Measurements from ENCODE around the gene NR4A1. TPM values are rescaled to one million over a fixed set of nuclear protein-coding genes. Genes with fewer than 3 reads are reported as not detected.
A peak's percentile ranks its signal among the peaks of the same experiment; 100 is the strongest.

Gene NR4A1
- total and polyA plus RNA-seq, 10 of the 15 experiments (the other 5 are each of a cell fraction or from before 2014, with no cell fraction given) = 0.05 to 7.9 (median 2.2) TPM; not detected in 1

DNA sequence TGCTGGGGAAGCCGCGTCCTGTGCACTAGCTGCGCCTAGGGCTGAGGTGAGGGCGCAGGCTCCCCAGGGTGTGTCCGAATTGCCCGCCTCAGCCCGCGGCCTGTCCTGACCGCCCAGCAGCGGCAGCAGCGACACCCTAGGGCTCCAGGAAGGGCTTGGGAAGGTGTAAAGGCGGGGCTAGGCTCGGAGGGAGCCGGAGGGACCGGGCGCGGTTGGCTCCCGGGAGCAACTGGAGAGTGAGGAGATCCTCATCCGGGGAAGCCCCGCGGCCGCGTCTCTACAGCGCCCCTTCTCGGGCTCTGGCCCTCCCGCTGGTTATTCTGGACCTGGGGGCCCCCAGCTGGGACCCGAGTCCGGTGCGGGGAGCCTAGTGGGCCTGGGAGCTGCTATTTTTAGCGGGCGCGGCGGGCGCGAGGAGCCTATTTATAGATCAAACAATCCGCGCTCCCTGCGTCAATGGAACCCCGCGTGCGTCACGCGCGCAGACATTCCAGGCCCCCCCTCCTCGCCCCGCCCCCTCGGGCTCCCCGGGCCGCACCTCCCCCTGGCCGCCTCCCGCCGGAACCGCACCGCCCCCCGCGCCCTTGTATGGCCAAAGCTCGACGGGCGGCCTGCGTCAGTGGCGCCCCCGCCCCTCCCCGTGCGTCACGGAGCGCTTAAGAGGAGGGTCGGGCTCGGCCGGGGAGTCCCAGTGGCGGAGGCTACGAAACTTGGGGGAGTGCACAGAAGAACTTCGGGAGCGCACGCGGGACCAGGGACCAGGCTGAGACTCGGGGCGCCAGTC, at the start of gene NR4A1 (continued):
- peak; percentile 27; the same call in 1 of the 2 replicates for TF ChIP-seq MXI1 (IDR thresholded peaks at IDR 0.05; ENCODE audit: low read depth, low read length)
- peak; percentile 49 to 85; a peak in 3 of 4 replicates for TF ChIP-seq BHLHE40 (IDR thresholded peaks at IDR 0.05; ENCODE audit: borderline replicate concordance in 1 of 2, low read depth in 2 of 2, low read length in 1 of 2)
- peak; percentile 87 to 88 for TF ChIP-seq IKZF2 (IDR thresholded peaks at IDR 0.05)
- TF ChIP-seq, protein P1, sequence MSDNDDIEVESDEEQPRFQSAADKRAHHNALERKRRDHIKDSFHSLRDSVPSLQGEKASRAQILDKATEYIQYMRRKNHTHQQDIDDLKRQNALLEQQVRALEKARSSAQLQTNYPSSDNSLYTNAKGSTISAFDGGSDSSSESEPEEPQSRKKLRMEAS (IDR thresholded peaks at IDR 0.05; ENCODE audit: low read depth, low read length) = peak; percentile 25; the same call in 1 of the 2 replicates
- TF ChIP-seq IKZF1 (conservative IDR thresholded peaks at IDR 0.05) = peak; percentile 97
- TF ChIP-seq RCOR1 (conservative IDR thresholded peaks at IDR 0.05; ENCODE audit: low read depth, low read length) = no peak
- no peak for TF ChIP-seq KDM1A (IDR thresholded peaks at IDR 0.05; ENCODE audit: borderline replicate concordance)
- TF ChIP-seq, protein P2, sequence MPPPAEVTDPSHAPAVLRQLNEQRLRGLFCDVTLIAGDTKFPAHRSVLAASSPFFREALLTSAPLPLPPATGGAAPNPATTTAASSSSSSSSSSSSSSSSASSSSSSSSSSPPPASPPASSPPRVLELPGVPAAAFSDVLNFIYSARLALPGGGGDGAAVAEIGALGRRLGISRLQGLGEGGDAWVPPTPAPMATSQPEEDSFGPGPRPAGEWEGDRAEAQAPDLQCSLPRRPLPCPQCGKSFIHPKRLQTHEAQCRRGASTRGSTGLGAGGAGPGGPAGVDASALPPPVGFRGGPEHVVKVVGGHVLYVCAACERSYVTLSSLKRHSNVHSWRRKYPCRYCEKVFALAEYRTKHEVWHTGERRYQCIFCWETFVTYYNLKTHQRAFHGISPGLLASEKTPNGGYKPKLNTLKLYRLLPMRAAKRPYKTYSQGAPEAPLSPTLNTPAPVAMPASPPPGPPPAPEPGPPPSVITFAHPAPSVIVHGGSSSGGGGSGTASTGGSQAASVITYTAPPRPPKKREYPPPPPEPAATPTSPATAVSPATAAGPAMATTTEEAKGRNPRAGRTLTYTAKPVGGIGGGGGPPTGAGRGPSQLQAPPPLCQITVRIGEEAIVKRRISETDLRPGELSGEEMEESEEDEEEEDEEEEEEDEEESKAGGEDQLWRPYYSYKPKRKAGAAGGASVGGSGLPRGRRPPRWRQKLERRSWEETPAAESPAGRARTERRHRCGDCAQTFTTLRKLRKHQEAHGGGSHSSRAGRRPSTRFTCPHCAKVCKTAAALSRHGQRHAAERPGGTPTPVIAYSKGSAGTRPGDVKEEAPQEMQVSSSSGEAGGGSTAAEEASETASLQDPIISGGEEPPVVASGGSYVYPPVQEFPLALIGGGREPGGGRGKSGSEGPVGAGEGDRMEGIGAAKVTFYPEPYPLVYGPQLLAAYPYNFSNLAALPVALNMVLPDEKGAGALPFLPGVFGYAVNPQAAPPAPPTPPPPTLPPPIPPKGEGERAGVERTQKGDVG (CRISPR knock-in tag; IDR thresholded peaks at IDR 0.05) = no peak
- TF ChIP-seq CHD1 (IDR thresholded peaks at IDR 0.05; ENCODE audit: low read depth, low read length) = no peak
- TF ChIP-seq CHD2 (IDR thresholded peaks at IDR 0.05; ENCODE audit: borderline replicate concordance, low read depth, low read length) = peak; percentile 69
- TF ChIP-seq POU2F2 (IDR thresholded peaks at IDR 0.05; ENCODE audit: borderline replicate concordance, low read depth, low read length) = peak; percentile 88
- TF ChIP-seq, protein P3, sequence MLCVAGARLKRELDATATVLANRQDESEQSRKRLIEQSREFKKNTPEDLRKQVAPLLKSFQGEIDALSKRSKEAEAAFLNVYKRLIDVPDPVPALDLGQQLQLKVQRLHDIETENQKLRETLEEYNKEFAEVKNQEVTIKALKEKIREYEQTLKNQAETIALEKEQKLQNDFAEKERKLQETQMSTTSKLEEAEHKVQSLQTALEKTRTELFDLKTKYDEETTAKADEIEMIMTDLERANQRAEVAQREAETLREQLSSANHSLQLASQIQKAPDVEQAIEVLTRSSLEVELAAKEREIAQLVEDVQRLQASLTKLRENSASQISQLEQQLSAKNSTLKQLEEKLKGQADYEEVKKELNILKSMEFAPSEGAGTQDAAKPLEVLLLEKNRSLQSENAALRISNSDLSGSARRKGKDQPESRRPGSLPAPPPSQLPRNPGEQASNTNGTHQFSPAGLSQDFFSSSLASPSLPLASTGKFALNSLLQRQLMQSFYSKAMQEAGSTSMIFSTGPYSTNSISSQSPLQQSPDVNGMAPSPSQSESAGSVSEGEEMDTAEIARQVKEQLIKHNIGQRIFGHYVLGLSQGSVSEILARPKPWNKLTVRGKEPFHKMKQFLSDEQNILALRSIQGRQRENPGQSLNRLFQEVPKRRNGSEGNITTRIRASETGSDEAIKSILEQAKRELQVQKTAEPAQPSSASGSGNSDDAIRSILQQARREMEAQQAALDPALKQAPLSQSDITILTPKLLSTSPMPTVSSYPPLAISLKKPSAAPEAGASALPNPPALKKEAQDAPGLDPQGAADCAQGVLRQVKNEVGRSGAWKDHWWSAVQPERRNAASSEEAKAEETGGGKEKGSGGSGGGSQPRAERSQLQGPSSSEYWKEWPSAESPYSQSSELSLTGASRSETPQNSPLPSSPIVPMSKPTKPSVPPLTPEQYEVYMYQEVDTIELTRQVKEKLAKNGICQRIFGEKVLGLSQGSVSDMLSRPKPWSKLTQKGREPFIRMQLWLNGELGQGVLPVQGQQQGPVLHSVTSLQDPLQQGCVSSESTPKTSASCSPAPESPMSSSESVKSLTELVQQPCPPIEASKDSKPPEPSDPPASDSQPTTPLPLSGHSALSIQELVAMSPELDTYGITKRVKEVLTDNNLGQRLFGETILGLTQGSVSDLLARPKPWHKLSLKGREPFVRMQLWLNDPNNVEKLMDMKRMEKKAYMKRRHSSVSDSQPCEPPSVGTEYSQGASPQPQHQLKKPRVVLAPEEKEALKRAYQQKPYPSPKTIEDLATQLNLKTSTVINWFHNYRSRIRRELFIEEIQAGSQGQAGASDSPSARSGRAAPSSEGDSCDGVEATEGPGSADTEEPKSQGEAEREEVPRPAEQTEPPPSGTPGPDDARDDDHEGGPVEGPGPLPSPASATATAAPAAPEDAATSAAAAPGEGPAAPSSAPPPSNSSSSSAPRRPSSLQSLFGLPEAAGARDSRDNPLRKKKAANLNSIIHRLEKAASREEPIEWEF (IDR thresholded peaks at IDR 0.05; ENCODE audit: insufficient replicate concordance, low read depth, low read length) = no peak
- TF ChIP-seq SUPT20H (IDR thresholded peaks at IDR 0.05; ENCODE audit: borderline replicate concordance, control insufficient read depth, low read depth, low read length) = no peak
- peak; percentile 87 to 88 for TF ChIP-seq EP300 (IDR thresholded peaks at IDR 0.05; ENCODE audit: borderline replicate concordance in 1 of 2, control insufficient read depth in 1 of 2, low read depth in 2 of 2, low read length in 2 of 2)
- peak; percentile 66 for TF ChIP-seq TBL1XR1 (IDR thresholded peaks at IDR 0.05; ENCODE audit: low read depth, low read length)
- TF ChIP-seq, protein P4, sequence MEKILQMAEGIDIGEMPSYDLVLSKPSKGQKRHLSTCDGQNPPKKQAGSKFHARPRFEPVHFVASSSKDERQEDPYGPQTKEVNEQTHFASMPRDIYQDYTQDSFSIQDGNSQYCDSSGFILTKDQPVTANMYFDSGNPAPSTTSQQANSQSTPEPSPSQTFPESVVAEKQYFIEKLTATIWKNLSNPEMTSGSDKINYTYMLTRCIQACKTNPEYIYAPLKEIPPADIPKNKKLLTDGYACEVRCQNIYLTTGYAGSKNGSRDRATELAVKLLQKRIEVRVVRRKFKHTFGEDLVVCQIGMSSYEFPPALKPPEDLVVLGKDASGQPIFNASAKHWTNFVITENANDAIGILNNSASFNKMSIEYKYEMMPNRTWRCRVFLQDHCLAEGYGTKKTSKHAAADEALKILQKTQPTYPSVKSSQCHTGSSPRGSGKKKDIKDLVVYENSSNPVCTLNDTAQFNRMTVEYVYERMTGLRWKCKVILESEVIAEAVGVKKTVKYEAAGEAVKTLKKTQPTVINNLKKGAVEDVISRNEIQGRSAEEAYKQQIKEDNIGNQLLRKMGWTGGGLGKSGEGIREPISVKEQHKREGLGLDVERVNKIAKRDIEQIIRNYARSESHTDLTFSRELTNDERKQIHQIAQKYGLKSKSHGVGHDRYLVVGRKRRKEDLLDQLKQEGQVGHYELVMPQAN (conservative IDR thresholded peaks at IDR 0.05) = 0 out of 2 replicates have a peak, but pooled peaks have one; percentile 15
- TF ChIP-seq ZNF207 (IDR thresholded peaks at IDR 0.05; ENCODE audit: borderline replicate concordance) = 0 out of 2 replicates have a peak, but pooled peaks have one; percentile 26
